ENCODE measurements around the gene B9D2. TPM values are rescaled to one million over a fixed set of nuclear protein-coding genes. Genes with fewer than 3 reads are reported as not detected.

B9D2 gene
- total RNA-seq, 1 donor from 2014 or later = 2.2 TPM

- no peak for DNase-seq (ENCODE audit: low spot score)
Measured at GRCh38 chr19:41328157-41328841, 35.6 kb downstream of the B9D2 start.

- DNase-seq (ENCODE audit: low spot score) = peak; percentile 44
Measured at GRCh38 chr19:41327576-41328156, 36.3 kb downstream of the B9D2 start.

- no peak for DNase-seq (ENCODE audit: low spot score)
Measured at GRCh38 chr19:41327076-41327575, 36.8 kb downstream of the B9D2 start.

- DNase-seq (ENCODE audit: low spot score) = peak; percentile 53
Measured at GRCh38 chr19:41325947-41326706, 37.8 kb downstream of the B9D2 start.

- DNase-seq (ENCODE audit: low spot score) = no peak
Measured at GRCh38 chr19:41325640-41325946, 38.4 kb downstream of the B9D2 start.

GRCh38 chr19:41324921-41325639, 38.9 kb downstream of the B9D2 start:
- DNase-seq (ENCODE audit: low spot score) = peak; percentile 85

GRCh38 chr19:41324231-41324702, 39.7 kb downstream of the B9D2 start:
- no peak for DNase-seq (ENCODE audit: low spot score)

GRCh38 chr19:41323430-41324125, 40.4 kb downstream of the B9D2 start:
- peak; percentile 94 for DNase-seq (ENCODE audit: low spot score)

GRCh38 chr19:41323023-41323422, 40.9 kb downstream of the B9D2 start:
- no peak for DNase-seq (ENCODE audit: low spot score)

- DNase-seq (ENCODE audit: low spot score) = no peak
Measured at GRCh38 chr19:41322451-41322850, 41.5 kb downstream of the B9D2 start.

- DNase-seq (ENCODE audit: low spot score) = peak; percentile 49
Measured at GRCh38 chr19:41321600-41322270, 42.2 kb downstream of the B9D2 start.

- DNase-seq (ENCODE audit: low spot score) = no peak
Measured at GRCh38 chr19:41321204-41321599, 42.7 kb downstream of the B9D2 start.

GRCh38 chr19:41320568-41320967, 43.4 kb downstream of the B9D2 start:
- DNase-seq (ENCODE audit: low spot score) = no peak

GRCh38 chr19:41320185-41320518, 43.8 kb downstream of the B9D2 start:
- no peak for DNase-seq (ENCODE audit: low spot score)

GRCh38 chr19:41319500-41320184, 44.3 kb downstream of the B9D2 start:
- no peak for DNase-seq (ENCODE audit: low spot score)

GRCh38 chr19:41318696-41319499, 45.1 kb downstream of the B9D2 start:
- DNase-seq (ENCODE audit: low spot score) = no peak

GRCh38 chr19:41316306-41316920, 47.5 kb downstream of the B9D2 start:
- DNase-seq (ENCODE audit: low spot score) = no peak

GRCh38 chr19:41311613-41312012, 52.3 kb downstream of the B9D2 start:
- DNase-seq (ENCODE audit: low spot score) = no peak

GRCh38 chr19:41311072-41311471, 52.9 kb downstream of the B9D2 start:
- DNase-seq (ENCODE audit: low spot score) = no peak

All from umbilical cord (tissue), 2 donors.